GM12865 (cell line): ENCODE data around the gene EHMT2.
A peak's percentile ranks its signal among the peaks of the same experiment; 100 is the strongest.

Experiments used
- DNase-seq: peaks from one replicate; pipeline ENCODE4 v3.0.0; 2010; ENCODE audit warnings: low read depth
- H3K4me3 ChIP-seq: 2 replicates; pipeline ENCODE4 v1.5.1; 2011; ENCODE audit warnings: mild to moderate bottlenecking, low read depth, low read length, control low read depth
- TF ChIP-seq, protein P1 (sequence below): IDR thresholded peaks from 2 replicates; pipeline ENCODE4 v1.5.1; 2011; ENCODE audit warnings: low read length, control low read depth, low read depth, inconsistent platforms; ENCODE audit not compliant: insufficient read depth; ENCODE audit errors: missing control alignments

Gene EHMT2

GRCh38 chr6:31905041-31905440 is 7.5 kb upstream of the EHMT2 start:
- H3K4me3 ChIP-seq = no peak overlapping the region

GRCh38 chr6:31903957-31904356 is 6.5 kb upstream of the EHMT2 start:
- DNase-seq = no peak
- TF ChIP-seq, protein P1, sequence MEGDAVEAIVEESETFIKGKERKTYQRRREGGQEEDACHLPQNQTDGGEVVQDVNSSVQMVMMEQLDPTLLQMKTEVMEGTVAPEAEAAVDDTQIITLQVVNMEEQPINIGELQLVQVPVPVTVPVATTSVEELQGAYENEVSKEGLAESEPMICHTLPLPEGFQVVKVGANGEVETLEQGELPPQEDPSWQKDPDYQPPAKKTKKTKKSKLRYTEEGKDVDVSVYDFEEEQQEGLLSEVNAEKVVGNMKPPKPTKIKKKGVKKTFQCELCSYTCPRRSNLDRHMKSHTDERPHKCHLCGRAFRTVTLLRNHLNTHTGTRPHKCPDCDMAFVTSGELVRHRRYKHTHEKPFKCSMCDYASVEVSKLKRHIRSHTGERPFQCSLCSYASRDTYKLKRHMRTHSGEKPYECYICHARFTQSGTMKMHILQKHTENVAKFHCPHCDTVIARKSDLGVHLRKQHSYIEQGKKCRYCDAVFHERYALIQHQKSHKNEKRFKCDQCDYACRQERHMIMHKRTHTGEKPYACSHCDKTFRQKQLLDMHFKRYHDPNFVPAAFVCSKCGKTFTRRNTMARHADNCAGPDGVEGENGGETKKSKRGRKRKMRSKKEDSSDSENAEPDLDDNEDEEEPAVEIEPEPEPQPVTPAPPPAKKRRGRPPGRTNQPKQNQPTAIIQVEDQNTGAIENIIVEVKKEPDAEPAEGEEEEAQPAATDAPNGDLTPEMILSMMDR = no peak
- no peak overlapping the region for H3K4me3 ChIP-seq

More at GRCh38 chr6:31905041-31905440, 7.5 kb upstream of the EHMT2 start:
- DNase-seq = no peak
- TF ChIP-seq, protein P1 = no peak

DNA sequence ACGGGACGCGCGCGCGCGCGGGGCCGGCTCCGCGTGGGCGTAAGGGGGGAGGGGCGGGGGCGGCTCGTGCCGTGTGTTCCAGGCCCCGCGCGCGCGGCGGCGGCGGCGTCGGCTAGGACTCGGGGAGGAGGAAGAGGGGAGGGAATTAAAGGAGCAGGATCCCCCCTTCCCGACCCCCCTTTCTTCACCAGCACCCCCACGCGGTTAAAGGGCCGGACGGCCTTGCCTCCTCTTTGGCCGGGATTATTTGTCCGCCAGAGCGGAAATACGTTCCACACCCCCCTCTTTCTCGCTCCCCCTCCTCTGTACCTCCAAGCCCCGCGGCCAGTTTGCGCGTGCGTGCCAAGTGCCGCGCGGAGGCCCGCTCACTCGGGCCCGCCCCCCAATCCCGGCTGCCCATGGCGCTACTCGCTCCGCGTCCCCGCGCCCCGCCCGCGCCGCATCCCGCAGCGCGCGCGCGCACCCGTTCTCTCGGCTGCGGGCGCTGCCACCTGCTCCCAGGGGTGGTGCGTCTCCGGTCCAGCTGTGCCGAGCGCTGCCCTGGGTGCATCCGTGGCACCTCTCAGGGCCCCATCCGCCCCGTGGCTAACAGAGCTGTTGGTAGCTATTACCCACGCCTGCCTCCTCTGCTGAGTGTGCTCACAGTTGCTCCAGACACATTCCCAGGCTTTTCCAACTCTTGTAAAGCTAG is 4.6 kb upstream of the EHMT2 start, which contains the start of gene ZBTB12:
TSS of gene ZBTB12 (minus strand) at position 134 of the 691 bp plus-strand sequence. CDS start 781 bp downstream, outside the sequence.
- peak; percentile 96 for DNase-seq
- H3K4me3 ChIP-seq = peak within 1 kb of the TSS; percentile 62
- TF ChIP-seq, protein P1 = no peak

- H3K4me3 ChIP-seq = peak overlapping the region; percentile 62
- DNase-seq = peak; percentile 82
- TF ChIP-seq, protein P1 = no peak
Observed at GRCh38 chr6:31901415-31901952, 4.0 kb upstream of the EHMT2 start.

DNA sequence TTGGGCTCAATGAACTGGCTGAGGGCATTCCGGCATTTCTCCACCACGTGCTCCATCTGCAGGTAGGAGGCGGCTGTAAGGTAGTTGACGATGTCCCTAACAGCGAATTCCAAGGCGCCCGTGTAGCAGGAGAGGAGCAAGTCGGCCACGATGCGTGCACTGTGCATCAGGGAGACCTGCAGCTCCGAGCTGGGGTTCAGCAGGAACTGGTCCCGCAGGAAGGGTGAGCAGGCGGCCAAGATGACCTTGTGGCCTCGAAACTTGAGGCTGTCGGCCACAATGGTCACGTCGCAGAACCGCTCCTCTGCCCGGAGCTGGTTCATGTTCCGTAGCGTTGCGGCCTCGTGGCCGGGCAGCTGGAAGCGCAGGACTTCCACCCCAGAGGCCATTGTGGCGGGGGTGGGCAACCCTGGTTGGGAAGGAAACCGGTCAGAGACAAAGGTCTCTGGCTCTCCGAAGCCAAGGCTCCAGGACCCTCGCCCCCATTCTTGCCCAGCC is 3.5 kb upstream of the EHMT2 start:
- peak overlapping the region; percentile 62 for H3K4me3 ChIP-seq
- TF ChIP-seq, protein P1 = no peak
- no peak for DNase-seq

GRCh38 chr6:31899882-31900722 is 2.6 kb upstream of the EHMT2 start:
- TF ChIP-seq, protein P1 = no peak
- H3K4me3 ChIP-seq = no peak overlapping the region
- DNase-seq = no peak
